Central memory CD4-positive, alpha-beta T cell (primary cell): Measurements from ENCODE around the gene PLEKHB2.
A peak's percentile ranks its signal among the peaks of the same experiment; 100 is the strongest.
"Not testable (repeated sequence)": the region's sequence is repeated elsewhere in the genome, so short reads cannot be mapped to it uniquely, and the experiment has no call there.

Experiments used
- DNase-seq: peaks from one replicate; pipeline ENCODE4 v3.0.0; 2022

The PLEKHB2 gene

GRCh38 chr2:131145040-131145439 lies 39.9 kb downstream of the PLEKHB2 start:
- DNase-seq, result no peak

- no peak for DNase-seq
Measured at GRCh38 chr2:131146231-131146630, 41.1 kb downstream of the PLEKHB2 start.

GRCh38 chr2:131146749-131147148 lies 41.6 kb downstream of the PLEKHB2 start:
- DNase-seq, result no peak

GRCh38 chr2:131148426-131148825 lies 43.3 kb downstream of the PLEKHB2 start:
- no peak for DNase-seq

DNA sequence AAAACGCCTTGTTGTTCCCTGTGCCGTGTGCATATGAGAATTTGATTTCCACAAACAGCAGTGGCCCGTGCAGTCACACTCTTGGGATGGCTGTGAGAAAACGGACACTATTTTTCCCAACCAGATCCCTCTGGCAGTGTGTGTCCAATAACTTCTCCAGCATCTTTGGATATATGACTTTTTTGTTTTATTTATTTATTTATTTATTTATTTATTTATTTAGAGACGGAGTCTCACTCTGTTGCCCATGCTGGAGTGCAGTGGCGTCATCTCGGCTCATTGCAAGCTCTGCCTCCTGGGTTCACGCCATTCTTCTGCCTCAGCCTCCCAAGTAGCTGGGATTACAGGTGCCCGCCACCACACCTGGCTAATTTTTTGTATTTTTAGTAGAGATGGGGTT lies 45.0 kb downstream of the PLEKHB2 start:
- DNase-seq, result not testable (repeated sequence)

DNA sequence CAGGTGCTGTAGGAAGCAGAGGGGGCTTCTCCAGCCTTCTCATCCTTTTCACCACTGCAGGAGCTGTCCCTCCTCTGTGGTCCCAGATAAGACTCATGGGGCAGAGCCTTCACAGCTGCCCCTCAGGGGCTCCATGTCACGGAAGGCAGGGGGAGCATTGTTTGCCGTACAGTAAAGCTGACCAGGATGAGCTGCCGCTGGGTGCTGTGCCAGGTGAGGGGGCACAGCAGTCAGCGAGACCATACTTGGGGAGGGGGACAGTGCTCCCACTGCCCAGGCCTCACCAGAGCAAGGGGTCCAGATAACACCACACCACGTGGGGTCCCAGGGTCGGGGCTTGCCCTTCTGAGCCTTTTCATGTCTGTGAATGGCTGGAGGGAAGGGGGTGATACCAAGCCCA lies 46.3 kb downstream of the PLEKHB2 start:
- DNase-seq, result no peak

- DNase-seq, result no peak
Measured at GRCh38 chr2:131152074-131152473, 46.9 kb downstream of the PLEKHB2 start.

DNA sequence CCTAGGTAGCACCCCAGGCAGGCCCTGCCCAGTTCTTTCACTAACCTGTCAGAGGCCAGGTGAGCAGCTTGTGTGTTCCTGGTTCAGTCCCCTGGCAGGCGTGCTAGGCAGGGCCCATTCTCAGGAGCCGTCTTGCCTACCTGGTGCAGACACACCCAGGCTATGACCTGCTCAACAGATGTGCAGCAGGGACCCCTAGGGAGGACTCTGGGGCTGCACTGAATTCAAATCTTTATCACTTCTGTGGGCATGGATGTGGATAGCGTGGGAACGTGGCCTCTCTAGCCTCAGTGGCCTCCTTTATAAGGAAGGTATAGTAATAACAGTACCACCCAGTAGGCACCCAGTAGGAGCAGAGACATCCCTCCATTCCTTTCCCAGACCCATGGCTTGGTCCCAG lies 48.4 kb downstream of the PLEKHB2 start:
- DNase-seq, result no peak

DNA sequence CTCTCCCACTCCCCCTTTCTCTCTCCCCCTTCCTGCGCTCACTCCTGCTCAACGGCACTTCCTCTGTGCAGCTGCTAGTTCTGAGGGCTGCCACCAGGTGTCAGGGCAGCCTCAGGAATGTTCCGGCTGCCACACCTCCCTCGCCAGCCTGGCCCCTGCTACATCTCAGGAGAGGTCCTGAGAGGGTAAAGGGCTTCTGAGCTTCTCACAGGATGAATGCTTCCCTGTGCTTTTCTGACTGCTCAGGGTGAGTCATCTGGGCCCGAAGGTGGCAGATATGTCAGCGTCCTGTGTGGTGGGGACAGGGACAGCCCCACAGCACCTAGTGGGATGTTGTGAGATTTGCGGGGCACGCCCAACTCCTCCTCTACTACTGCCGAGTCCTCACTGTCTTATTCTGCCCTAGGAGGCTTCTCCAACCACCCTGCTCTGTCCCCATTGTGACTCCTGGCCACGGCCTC lies 49.0 kb downstream of the PLEKHB2 start:
- DNase-seq, result peak; percentile 56

- no peak for DNase-seq
Measured at GRCh38 chr2:131154647-131155046, 49.5 kb downstream of the PLEKHB2 start.

- no peak for DNase-seq
Measured at GRCh38 chr2:131155208-131155855, 50.2 kb downstream of the PLEKHB2 start.

- no peak for DNase-seq
Measured at GRCh38 chr2:131156452-131157149, 51.5 kb downstream of the PLEKHB2 start.

DNA sequence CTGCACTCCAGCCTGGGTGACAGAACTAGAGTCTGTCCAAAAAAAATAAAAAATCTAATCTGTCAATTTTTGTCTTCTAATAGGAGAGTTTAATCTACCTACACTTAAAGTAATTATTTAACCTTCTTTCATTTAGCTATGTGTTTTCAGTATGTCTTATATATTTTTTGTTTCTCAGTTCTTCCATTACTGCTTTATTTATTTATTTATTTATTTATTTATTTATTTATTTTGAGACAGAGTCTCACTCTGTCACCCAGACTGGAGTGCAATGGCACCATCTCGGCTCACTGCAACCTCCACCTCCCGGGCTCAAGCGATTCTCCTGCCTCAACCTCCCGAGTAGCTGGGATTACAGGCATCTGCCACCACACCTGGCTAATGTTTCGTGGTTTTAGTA lies 60.4 kb downstream of the PLEKHB2 start:
- DNase-seq, result not testable (repeated sequence)

GRCh38 chr2:131168538-131168937 lies 63.4 kb downstream of the PLEKHB2 start:
- no peak for DNase-seq

- DNase-seq, result not testable (repeated sequence)
Measured at GRCh38 chr2:131178050-131178449, 72.9 kb downstream of the PLEKHB2 start.

DNA sequence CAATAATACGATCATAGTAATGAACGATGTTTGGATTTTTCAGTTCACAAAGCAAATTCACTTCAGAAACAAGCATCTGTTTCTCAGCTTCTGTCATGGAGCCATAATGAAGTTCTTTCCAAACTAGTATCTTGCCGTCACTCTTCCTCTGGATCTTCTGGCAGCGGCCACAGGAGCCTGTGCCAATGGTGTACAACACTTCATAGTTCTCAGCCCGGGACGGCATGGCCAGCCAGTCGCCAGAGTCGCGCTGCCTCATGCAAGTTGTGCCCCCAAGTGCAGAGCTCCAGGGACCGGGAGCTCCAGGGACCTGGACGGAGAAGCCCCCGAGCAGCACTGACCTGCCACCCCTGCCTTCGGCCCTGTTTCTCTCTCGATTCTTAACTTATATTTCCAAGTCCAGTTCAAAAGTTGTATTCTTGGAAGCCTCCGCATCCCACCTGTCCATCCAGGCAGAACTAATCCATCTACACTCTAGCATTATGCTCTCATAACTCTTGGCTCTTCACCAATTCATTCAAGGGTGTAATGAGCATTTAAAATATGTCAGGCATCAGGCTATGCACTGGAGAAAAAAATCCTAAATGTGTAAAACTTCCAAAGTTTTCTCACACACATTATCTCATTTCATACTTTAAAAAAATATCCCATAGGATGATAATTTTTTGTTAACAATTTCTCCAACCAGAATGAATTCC lies 73.7 kb downstream of the PLEKHB2 start:
- DNase-seq, result not testable (repeated sequence)

DNA sequence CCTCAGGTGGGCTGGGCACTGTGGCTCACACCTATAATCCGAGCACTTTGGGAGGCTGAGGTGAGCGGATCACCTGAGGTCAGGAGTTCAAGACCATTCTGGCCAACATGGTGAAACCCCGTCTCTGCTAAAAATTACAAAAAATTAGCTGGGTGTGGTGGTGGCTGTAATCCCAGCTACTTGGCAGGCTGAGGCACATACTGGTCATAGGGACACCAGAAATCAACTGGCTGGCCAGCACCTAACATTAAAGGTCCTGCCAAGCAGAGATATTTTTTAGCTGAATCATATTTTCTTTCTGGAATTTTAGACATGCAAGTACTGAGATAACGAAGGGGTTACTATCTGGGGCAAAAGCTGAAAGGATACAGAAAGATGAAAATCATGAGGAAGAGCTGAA lies 76.3 kb downstream of the PLEKHB2 start:
- DNase-seq, result not testable (repeated sequence)

DNA sequence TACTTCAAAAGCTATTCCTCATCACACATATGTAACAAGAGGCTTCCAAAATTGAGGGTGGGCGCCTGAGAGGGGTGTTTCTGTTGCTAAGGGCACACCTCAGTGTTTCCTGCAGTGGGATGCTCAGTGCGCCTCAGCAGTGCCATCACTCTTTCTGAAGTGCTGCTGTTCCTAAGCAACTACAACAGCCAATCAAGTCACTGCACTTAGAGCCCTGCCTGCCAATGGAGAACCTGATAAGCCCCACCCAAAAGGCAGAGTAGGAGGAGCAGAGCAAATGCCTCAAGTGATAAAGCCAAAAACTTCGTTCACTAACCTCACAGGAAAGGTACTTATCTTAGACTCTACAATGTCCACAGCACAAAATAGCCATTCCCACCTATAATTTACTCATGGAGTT lies 88.3 kb downstream of the PLEKHB2 start:
- DNase-seq, result not testable (repeated sequence)

DNA sequence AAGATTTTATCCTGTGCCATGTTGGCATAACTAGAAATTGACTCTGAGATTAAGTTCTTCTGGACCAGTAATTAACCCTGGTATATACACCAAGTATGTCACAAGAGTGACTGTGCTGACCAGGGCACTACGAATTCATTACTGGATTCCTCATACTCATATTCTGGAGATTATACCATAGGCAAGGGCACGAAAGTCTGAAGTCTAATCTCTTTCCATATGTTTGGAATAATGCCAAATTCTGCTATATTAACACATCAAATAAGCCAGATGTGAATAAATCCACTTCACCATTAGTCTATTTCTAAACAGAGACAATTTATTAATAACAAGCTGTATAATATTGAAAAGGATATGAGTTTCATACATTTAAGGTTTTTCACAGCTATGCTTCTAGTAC lies 91.0 kb downstream of the PLEKHB2 start:
- DNase-seq, result not testable (repeated sequence)
